Left renal pelvis (tissue), 4 donors: ENCODE data around the gene TEKT5. TPM values are rescaled to one million over a fixed set of nuclear protein-coding genes. Genes with fewer than 3 reads are reported as not detected.
"Not testable (repeated sequence)": the region's sequence is repeated elsewhere in the genome, so short reads cannot be mapped to it uniquely, and the experiment has no call there.

Source experiments
- DNase-seq, 4 donors: peaks; one replicate each; pipeline ENCODE4 v3.0.0-alpha.2; 2013; ENCODE audit warnings: low read depth in 4 of 4, low spot score in 3 of 4
- polyA plus RNA-seq, 4 donors: library from polyadenylated mRNA; unstranded; fragments of 120-200 nt; gene quantifications; one replicate each; pipeline ENCODE4 v1.2.1, GENCODE V29; 2013; ENCODE audit not compliant: insufficient read length in 4 of 4

Gene TEKT5
- polyA plus RNA-seq, 4 donors, result 0.16 to 0.53 (median 0.24) TPM

DNA sequence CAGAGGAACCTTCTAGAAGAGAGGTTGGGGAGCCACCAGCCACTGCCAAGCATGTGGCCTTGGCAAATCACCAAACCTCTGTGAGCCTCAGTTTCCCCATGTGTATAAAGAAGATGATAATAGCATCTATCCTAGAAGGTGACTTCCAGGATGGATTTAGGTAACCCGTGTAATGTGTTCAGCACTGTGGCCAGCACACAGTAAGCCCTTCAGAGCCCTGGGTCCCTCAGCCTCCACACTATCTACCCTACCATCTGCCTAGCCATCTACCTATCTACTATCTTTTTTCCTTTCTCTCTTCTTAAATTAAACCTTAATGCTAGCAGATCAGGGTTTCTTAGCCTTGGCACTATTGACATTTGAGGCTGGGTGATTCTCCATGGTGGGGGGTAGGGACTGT, 33.0 kb downstream of the TEKT5 start:
- DNase-seq, result no peak

DNA sequence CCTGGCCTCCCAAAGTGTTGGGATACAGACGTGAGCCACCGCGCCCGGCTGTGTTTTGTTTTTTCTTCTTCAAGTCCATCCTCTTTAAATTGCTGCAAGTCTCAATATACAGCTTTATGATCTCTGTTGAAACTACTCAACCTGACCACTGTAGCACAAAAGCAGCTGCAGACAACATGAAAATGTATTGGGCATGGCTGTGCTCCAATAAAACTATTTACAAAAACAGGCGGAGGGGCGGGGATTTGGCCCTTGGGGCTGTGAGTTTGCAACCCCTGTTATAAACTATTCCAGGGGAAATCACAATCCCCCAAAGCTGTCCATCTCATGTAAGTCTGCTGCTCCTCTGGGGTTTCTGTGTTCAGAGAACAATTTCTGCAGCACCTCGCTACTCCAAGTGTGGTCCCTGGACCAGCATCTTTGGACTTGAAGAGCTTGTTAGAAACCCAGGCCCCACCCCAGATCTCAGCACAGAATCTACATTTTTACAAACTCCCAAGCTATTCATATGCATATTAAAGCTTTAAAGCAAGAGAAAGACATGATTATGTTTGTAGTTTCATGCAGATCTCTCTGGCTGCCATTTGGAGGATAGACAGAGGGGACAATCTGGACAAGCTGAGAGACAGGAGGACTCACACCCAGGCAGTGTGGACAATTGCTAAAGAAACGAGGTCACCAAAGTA, 33.6 kb downstream of the TEKT5 start:
- no peak for DNase-seq

DNA sequence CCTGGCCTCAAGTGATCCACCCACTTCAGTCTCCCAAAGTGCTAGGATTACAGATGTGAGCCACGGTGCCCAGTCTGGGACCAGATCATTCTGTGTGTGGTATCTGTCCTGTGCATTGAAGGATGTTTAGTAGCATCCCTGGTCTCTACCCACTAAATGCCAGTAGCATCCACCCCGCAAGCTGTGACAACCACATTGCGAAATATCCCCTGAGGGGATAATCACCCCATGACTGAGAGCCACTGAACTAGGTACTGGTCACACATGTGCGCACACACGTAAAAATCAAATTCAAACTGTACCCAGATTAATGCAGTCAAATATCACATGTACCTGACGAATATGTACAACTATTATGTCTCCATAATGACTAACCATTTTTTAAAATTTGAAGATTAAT, 35.8 kb downstream of the TEKT5 start:
- no peak for DNase-seq

GRCh38 chr16:10657925-10658324, 36.8 kb downstream of the TEKT5 start:
- DNase-seq, result no peak

GRCh38 chr16:10656618-10657017, 38.1 kb downstream of the TEKT5 start:
- DNase-seq, result no peak

- no peak for DNase-seq
Measured at GRCh38 chr16:10655415-10655977, 39.2 kb downstream of the TEKT5 start.

GRCh38 chr16:10654592-10655414, 39.9 kb downstream of the TEKT5 start:
- no peak for DNase-seq

- DNase-seq, result no peak
Measured at GRCh38 chr16:10652730-10653590, 41.8 kb downstream of the TEKT5 start.

DNA sequence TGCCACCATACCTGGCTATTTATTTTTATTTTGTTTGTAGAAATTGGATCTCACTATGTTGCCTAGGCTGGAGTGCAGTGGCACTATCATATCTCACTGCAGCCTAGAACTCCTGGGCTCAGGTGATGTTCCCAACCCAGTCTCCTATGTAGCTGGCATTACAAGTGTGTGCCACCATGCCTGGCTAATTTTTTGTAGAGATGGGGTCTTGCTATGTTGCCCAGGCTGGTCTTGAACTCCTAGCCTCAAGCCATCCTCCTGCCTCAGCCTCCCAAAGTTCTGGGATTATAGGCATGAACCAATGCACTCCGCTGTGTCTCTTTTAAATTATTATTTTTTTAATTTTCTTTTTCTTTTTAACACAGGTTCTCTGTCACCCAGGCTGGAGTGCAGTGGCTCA, 45.6 kb downstream of the TEKT5 start:
- DNase-seq, result not testable (repeated sequence)

DNA sequence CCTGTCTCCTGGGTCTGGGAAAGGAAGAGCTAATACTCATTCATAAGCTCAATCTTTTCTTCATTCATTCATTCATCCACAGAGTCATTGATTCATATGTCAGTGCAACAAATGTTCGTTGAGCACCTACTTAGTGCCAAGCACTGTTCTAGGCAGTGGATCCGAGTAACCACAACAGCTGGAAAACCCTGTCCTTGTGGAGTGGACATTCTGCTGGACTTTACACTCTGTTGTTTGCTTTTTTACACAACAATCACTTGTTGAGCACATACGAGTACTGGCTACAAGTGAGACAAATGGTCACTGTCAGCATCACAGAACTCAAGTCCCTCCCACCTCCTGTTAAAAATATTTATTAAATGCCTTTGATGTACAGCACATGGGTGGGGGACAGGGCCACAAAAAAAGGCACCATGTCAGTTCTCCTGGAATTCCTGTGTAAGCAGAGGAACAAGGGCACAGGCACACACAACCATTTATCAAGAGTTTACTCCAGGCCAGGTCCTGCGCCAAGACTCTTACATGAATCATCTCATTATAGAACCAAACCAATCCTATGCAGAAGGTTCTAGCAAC, 46.9 kb downstream of the TEKT5 start:
- no peak for DNase-seq

GRCh38 chr16:10647264-10647720, 47.4 kb downstream of the TEKT5 start:
- DNase-seq, result no peak

- no peak for DNase-seq
Measured at GRCh38 chr16:10646581-10647263, 48.0 kb downstream of the TEKT5 start.

GRCh38 chr16:10646228-10646580, 48.5 kb downstream of the TEKT5 start:
- DNase-seq, result no peak

DNA sequence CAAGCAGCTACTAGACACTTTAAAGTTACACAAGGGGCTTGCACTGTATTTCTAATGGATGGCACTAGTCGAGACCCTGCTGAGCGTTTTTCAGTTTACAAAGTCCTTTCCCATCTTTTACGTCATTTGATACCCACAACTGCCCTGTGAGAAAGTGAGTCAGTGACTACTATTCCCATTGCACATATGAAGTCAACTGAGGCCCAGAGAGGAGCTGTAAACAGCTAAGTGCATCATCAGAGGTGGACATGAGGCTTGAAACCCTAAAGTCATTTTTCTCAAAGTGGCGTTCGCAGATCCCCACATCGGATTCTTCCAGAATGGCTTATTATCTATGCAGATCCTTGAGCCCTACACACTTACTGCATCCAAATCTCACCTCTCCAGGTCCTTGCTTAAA, 50.6 kb downstream of the TEKT5 start:
- DNase-seq, result no peak

DNA sequence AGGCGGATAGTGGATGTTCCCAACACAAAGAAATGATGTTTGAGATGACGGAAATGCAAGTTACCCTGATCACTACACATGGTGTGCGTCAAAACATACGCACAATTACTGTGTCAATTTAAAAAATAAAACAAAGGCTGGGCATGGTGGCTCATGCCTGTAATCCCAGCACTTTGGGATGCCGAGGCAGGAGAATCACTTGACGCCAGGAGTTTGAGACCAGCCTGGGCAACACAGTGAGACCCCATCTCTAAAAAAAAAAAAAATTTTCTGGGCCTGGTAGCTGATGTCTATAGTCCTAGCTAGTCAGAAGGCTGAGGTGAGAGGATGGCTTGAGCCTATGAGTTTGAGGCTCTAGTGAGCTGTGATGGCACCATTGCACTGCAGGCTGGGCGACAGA, 51.8 kb downstream of the TEKT5 start:
- DNase-seq, result no peak

- DNase-seq, result no peak
Measured at GRCh38 chr16:10641953-10642949, 52.5 kb downstream of the TEKT5 start.

GRCh38 chr16:10641555-10641952, 53.2 kb downstream of the TEKT5 start:
- DNase-seq, result no peak

- no peak for DNase-seq
Measured at GRCh38 chr16:10640934-10641333, 53.8 kb downstream of the TEKT5 start.

DNA sequence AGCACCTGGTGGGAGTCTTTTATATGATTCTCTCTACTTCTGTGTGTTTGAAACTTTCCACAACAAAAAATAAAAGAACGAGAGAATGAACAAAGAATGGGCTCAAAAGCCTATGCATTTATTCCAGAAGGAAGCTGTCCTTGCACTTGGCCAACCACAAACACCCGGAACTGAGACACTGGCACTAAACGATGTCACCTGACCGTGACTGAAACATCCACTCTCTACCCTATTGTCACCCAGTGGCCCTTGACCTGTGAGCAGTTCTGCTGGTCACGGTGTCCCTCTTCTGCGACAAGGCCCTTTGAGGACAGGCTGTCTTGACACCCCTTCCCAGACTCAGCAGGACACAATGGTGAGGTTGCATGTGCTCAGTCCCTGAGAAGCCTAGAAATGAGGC, 56.6 kb downstream of the TEKT5 start:
- no peak for DNase-seq
